WTC11 (cell line): Measurements from ENCODE around the gene KCNN4. TPM values are rescaled to one million over a fixed set of nuclear protein-coding genes. Genes with fewer than 3 reads are reported as not detected.

Experiments
- ATAC-seq: fragments of 200-7000 bp; cut with Tn5 transposase; 2 replicates; pipeline ENCODE4 v1.10.0; 2021; ENCODE audit warnings: mild to moderate bottlenecking, moderate library complexity
- CTCF ChIA-PET: fragments of 300-600 bp; sonication (Branson Sonifier 250); formaldehyde crosslinking; loops from one replicate; lab custom pipeline; 2021; ENCODE audit warnings: antibody characterized with exemption; lab: Charles Lee
- POLR2A ChIA-PET: fragments of 350-600 bp; sonication (Branson Sonifier 250); formaldehyde crosslinking; loops from one replicate; lab custom pipeline; 2021; ENCODE audit warnings: antibody characterized with exemption; lab: Charles Lee
- DNase-seq: peaks from one replicate; pipeline ENCODE4 v3.0.0; 2021; ENCODE audit warnings: low spot score
- H3K27ac Mint-ChIP-seq: 2 replicates; pipeline ENCODE4 v1.8.0; 2021; ENCODE audit warnings: mixed read lengths
- H3K27me3 Mint-ChIP-seq: 2 replicates; pipeline ENCODE4 v1.8.0; 2021; ENCODE audit warnings: low read depth, mild to moderate bottlenecking, moderate library complexity, mixed read lengths
- H3K36me3 Mint-ChIP-seq: 2 replicates; pipeline ENCODE4 v1.8.0; 2021; ENCODE audit warnings: mixed read lengths
- H3K4me1 Mint-ChIP-seq: 2 replicates; pipeline ENCODE4 v1.8.0; 2022; ENCODE audit warnings: mixed read lengths
- H3K4me3 Mint-ChIP-seq: 2 replicates; pipeline ENCODE4 v1.8.0; 2021; ENCODE audit warnings: mild to moderate bottlenecking, moderate library complexity, mixed read lengths
- H3K9me3 Mint-ChIP-seq: 2 replicates; pipeline ENCODE4 v1.8.0; 2021; ENCODE audit warnings: mixed read lengths
- AR ChIP-seq: fragments of 250-450 bp; sonication (Bioruptor Pico); IDR thresholded peaks from 2 replicates; pipeline ENCODE4 v1.9.0; 2021; ENCODE audit warnings: mild to moderate bottlenecking
- ATF2 ChIP-seq: sonication (generic); formaldehyde crosslinking; IDR thresholded peaks from 2 replicates; pipeline ENCODE4 v1.8.1; 2022; ENCODE audit warnings: low read depth, missing genetic modification reagents, borderline replicate concordance
- CBFB ChIP-seq: sonication (generic); formaldehyde crosslinking; IDR thresholded peaks from 2 replicates; pipeline ENCODE4 v1.8.1; 2022; ENCODE audit warnings: mild to moderate bottlenecking, low read depth, missing genetic modification reagents
- FOXP1 ChIP-seq: sonication (generic); formaldehyde crosslinking; IDR thresholded peaks from 2 replicates; pipeline ENCODE4 v1.8.0; 2022; ENCODE audit warnings: missing genetic modification reagents, mild to moderate bottlenecking, moderate library complexity, borderline replicate concordance
- GTF2I ChIP-seq: fragments of 250-450 bp; sonication (Bioruptor Pico); conservative IDR thresholded peaks from 2 replicates; pipeline ENCODE4 v1.4.0; 2021; ENCODE audit warnings: mild to moderate bottlenecking
- IRF2 ChIP-seq: sonication (generic); formaldehyde crosslinking; IDR thresholded peaks from 2 replicates; pipeline ENCODE4 v1.8.0; 2022; ENCODE audit warnings: low read depth, missing genetic modification reagents, borderline replicate concordance
- KAT7 ChIP-seq: sonication (generic); formaldehyde crosslinking; IDR thresholded peaks from 2 replicates; pipeline ENCODE4 v1.8.1; 2023; ENCODE audit warnings: missing genetic modification reagents, mild to moderate bottlenecking, borderline replicate concordance
- MXD4 ChIP-seq: fragments of 250-450 bp; sonication (Bioruptor Pico); IDR thresholded peaks from 2 replicates; pipeline ENCODE4 v1.8.0; 2021; ENCODE audit warnings: mild to moderate bottlenecking, moderate library complexity, borderline replicate concordance
- OVOL2 ChIP-seq: fragments of 250-450 bp; sonication (Bioruptor Pico); IDR thresholded peaks from 2 replicates; pipeline ENCODE4 v1.9.0; 2021; ENCODE audit warnings: mild to moderate bottlenecking, borderline replicate concordance
- RORB ChIP-seq: fragments of 250-450 bp; sonication (Bioruptor Pico); IDR thresholded peaks from 2 replicates; pipeline ENCODE4 v1.9.0; 2021; ENCODE audit warnings: mild to moderate bottlenecking
- SP1 ChIP-seq: sonication (generic); formaldehyde crosslinking; conservative IDR thresholded peaks from 2 replicates; pipeline ENCODE4 v1.8.1; 2022; ENCODE audit warnings: missing genetic modification reagents
- TCF7 ChIP-seq: sonication (generic); formaldehyde crosslinking; IDR thresholded peaks from 2 replicates; pipeline ENCODE4 v1.8.0; 2022; ENCODE audit warnings: mild to moderate bottlenecking, low read depth, missing genetic modification reagents, moderate library complexity
- ZNF317 ChIP-seq: sonication (generic); formaldehyde crosslinking; IDR thresholded peaks from 2 replicates; pipeline ENCODE4 v1.8.1; 2023; ENCODE audit warnings: low read depth, mild to moderate bottlenecking, moderate library complexity, missing genetic modification reagents, borderline replicate concordance
- total RNA-seq: library from RNA; stranded (reverse); gene quantifications from 3 replicates; pipeline ENCODE4 v1.2.3, GENCODE V29; 2021
- TF ChIP-seq, protein P1 (sequence below): sonication (generic); formaldehyde crosslinking; IDR thresholded peaks from 2 replicates; pipeline ENCODE4 v1.8.1; 2023; ENCODE audit warnings: mild to moderate bottlenecking, missing genetic modification reagents, moderate library complexity
- TF ChIP-seq, protein P2 (sequence below): sonication (generic); formaldehyde crosslinking; IDR thresholded peaks from 2 replicates; pipeline ENCODE4 v1.8.1; 2023; ENCODE audit warnings: mild to moderate bottlenecking, missing genetic modification reagents, moderate library complexity
- TF ChIP-seq, protein P3 (sequence below): sonication (generic); formaldehyde crosslinking; IDR thresholded peaks from 2 replicates; pipeline ENCODE4 v1.8.1; 2023; ENCODE audit warnings: mild to moderate bottlenecking, moderate library complexity, missing genetic modification reagents

The KCNN4 gene
- total RNA-seq, 1 experiment from 2014 or later = 0.98 TPM

- no peak overlapping the region for H3K4me3 Mint-ChIP-seq
- ChIA-PET CTCF (interaction anchor here (0.8 to 5.3 kb wide), 5 partner anchors 10 to 101 kb away, joined by 3 to 76 read pairs (median 9); partner anchors contain the start of gene SMG9), POLR2A (no interaction called here)
- ATAC-seq = no peak
- TF ChIP-seq CBFB (no peak), GTF2I (CRISPR knock-in tag) (no peak), RORB (CRISPR knock-in tag) (no peak), TCF7 (CRISPR knock-in tag) (no peak), ZNF317 (CRISPR knock-in tag) (no peak), IRF2 (CRISPR knock-in tag) (no peak), FOXP1 (CRISPR knock-in tag) (no peak), MXD4 (CRISPR knock-in tag) (no peak), ATF2 (CRISPR knock-in tag) (no peak), AR (CRISPR knock-in tag) (no peak), OVOL2 (no peak), KAT7 (no peak), SP1 (CRISPR knock-in tag) (no peak)
- TF ChIP-seq, protein P1, sequence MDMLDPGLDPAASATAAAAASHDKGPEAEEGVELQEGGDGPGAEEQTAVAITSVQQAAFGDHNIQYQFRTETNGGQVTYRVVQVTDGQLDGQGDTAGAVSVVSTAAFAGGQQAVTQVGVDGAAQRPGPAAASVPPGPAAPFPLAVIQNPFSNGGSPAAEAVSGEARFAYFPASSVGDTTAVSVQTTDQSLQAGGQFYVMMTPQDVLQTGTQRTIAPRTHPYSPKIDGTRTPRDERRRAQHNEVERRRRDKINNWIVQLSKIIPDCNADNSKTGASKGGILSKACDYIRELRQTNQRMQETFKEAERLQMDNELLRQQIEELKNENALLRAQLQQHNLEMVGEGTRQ (CRISPR knock-in tag) = no peak
- TF ChIP-seq, protein P2, sequence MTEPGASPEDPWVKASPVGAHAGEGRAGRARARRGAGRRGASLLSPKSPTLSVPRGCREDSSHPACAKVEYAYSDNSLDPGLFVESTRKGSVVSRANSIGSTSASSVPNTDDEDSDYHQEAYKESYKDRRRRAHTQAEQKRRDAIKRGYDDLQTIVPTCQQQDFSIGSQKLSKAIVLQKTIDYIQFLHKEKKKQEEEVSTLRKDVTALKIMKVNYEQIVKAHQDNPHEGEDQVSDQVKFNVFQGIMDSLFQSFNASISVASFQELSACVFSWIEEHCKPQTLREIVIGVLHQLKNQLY (CRISPR knock-in tag) = no peak
- H3K27ac Mint-ChIP-seq = no peak overlapping the region
- DNase-seq = no peak
- peaks cover 19% of the 10 kb centered on the region for H3K4me1 Mint-ChIP-seq
- H3K27me3 Mint-ChIP-seq = peaks cover 50% of the 10 kb centered on the region
- no peaks in the 10 kb centered on the region for H3K36me3 Mint-ChIP-seq
- no peaks in the 10 kb centered on the region for H3K9me3 Mint-ChIP-seq
These were observed 11.5 kb downstream of the KCNN4 start for GRCh38 chr19:43769256-43769655.

DNA sequence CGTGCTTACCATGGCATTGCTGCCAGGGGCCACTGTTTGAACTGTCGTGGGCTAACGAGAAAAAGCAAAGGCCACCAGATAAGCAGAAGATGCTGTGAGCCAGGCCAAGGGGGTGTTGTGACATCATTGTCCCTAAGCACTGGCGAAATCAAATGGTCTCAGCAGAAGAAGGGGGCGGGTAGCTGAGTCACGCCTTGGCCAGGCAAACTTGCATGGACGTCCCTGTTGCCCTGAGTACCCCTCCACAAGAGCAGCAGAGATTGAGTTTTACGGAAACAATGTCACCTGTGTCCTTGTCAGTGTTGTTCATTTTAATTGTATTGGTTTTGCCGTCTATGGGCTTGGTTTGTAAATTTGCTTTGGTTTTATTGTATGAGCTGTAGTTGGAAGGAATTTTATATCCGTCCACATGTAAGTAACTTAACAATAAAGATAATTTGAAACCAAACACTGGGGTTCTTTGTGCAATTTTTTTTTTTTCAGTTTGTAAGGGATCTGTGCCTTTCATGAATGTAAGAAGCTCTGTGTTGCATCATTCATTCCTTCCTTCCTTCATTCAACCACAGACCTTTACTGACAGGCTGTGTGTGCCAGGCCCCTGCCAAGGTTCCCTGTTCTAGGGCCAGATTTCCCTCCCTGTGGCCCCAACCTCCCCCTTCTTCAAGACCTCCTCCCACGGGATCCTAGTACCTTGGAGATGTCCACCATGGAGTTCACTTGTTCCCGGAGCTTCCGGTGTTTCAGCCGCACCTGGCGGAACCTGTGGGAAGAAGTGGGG, 12.3 kb downstream of the KCNN4 start:
- no peak for ATAC-seq
- Mint-ChIP-seq H3K9me3 (no peaks in the 10 kb centered on the region), H3K4me1 (peaks cover 16% of the 10 kb centered on the region), H3K27me3 (peaks cover 43% of the 10 kb centered on the region), H3K27ac (no peak overlapping the region), H3K36me3 (no peaks in the 10 kb centered on the region), H3K4me3 (no peak overlapping the region)
- TF ChIP-seq, protein P3, sequence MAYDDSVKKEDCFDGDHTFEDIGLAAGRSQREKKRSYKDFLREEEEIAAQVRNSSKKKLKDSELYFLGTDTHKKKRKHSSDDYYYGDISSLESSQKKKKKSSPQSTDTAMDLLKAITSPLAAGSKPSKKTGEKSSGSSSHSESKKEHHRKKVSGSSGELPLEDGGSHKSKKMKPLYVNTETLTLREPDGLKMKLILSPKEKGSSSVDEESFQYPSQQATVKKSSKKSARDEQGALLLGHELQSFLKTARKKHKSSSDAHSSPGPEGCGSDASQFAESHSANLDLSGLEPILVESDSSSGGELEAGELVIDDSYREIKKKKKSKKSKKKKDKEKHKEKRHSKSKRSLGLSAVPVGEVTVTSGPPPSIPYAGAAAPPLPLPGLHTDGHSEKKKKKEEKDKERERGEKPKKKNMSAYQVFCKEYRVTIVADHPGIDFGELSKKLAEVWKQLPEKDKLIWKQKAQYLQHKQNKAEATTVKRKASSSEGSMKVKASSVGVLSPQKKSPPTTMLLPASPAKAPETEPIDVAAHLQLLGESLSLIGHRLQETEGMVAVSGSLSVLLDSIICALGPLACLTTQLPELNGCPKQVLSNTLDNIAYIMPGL (CRISPR knock-in tag) = no peak
- CTCF ChIA-PET = interaction anchor here (0.6 to 5.3 kb wide), 8 partner anchors 9 to 109 kb away, joined by 3 to 101 read pairs (median 21); partner anchors contain the start of genes KCNN4 and SMG9
- no peak for DNase-seq
- POLR2A ChIA-PET = no interaction called here
